ENCODE data around the gene CTBP2.

- no peak for TF ChIP-seq LEF1 (IDR thresholded peaks at IDR 0.05; ENCODE audit: borderline replicate concordance)
- no peak for TF ChIP-seq FOXK2 (IDR thresholded peaks at IDR 0.05)
- TF ChIP-seq SUZ12 (IDR thresholded peaks at IDR 0.05): no peak
- TF ChIP-seq NFRKB (IDR thresholded peaks at IDR 0.05): no peak
- no peak for TF ChIP-seq HDGF (IDR thresholded peaks at IDR 0.05; ENCODE audit: borderline replicate concordance)
- no peak for TF ChIP-seq FOXM1 (IDR thresholded peaks at IDR 0.05; ENCODE audit: borderline replicate concordance)
Measured at GRCh38 chr10:125103466-125103865, 56.9 kb downstream of the CTBP2 start.
